Stimulated activated CD4-positive, alpha-beta T cell treated with anti-CD3 and anti-CD28 coated beads, Interleukin-12 subunit alpha, Interleukin-12 subunit beta, amount 100 ng/mL, for 24 hours (primary cell): ENCODE data around the gene MYH4.

Experiments
- DNase-seq, 2 experiments: peaks; one replicate each; pipeline ENCODE4 v3.0.0-alpha.2; 2020; ENCODE audit warnings: low read depth in 2 of 2

The MYH4 gene

GRCh38 chr17:10421900-10422542, 47.3 kb downstream of the MYH4 start, which contains the start of gene MYH8:
TSS of gene MYH8 (minus strand) at chr17:10421950. CDS start at chr17:10420227, 1,723 bp downstream.
- DNase-seq = no peak

DNA sequence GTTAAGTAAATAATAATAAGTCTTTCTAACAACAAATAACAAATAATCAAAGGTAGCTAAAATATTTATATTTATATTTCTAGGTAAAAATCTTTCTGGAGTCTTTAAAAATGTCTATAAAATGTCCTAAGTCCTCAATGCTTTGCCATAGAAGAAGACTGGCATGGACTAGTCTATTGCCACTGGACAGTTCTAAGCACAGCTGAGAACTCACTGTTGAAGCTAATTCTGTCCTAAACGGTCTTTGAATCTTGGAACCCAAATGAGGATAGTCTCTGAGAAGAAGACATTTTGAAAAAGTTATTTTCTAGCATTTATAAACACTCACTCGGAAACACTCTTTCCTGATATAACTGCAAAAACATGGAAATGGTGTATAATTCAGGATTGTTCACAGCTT, 48.1 kb downstream of the MYH4 start:
- DNase-seq = no peak

DNA sequence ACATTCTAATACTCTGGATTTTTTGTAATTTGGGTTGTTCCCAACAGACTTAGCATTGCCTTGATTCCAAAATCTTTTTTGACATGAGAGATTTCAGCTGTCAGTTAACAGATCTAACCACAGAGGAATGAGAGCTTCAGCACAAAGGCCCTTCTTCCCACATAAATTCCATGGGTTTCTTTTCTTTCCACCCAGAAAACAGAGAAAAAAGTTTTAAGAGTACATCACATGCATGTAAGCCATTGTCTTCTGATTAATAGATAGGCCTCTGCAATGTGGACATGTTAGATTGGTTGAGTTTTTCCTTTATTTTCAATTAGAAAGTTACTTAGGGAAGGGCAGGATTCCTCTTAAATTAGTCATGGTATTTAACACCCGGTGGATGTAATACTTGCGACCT, 48.5 kb downstream of the MYH4 start:
- no peak for DNase-seq

- no peak for DNase-seq
These were observed 51.9 kb downstream of the MYH4 start for GRCh38 chr17:10417431-10417830.

- no peak for DNase-seq
These were observed 54.2 kb downstream of the MYH4 start for GRCh38 chr17:10415161-10415560.

DNA sequence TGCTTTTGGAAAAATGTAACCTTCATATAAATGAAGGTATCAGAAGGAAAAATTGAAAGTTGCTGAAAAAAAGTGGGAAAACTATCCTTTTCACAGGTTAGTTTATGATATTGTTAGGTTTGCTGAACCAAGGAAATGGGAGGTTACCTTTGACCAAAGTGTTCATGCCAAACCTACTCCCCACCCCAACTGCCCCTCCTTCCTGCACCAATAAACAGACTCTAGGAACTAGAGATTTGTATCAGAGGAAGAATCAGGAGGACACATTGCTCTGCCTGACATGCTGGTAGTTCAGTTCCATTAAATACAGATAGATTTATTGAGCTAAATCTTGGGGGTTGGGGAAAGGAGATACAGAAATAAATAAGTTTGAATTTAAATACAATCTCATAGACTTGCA, 65.8 kb downstream of the MYH4 start:
- no peak for DNase-seq

DNA sequence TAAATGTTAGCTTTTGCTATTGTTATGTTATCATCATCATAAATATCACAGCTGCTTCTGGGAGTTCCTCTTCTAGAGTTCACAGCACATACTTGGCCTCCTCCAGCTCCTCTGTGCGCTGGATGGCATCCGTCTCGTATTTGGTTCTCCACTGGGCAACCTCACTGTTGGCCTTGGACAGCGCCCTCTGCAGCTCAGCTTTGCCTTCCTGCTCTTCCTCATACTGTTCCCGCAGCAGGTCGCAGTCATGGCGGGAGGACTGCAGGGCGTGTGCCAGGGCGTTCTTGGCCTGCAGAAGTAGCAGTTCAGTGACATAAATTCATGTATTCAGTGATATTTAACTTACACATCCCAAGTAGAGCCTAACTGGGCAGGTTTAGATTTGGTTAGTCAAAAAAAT, 71.0 kb downstream of the MYH4 start:
- DNase-seq = no peak

GRCh38 chr17:10396524-10397163, 72.7 kb downstream of the MYH4 start:
- no peak for DNase-seq

DNA sequence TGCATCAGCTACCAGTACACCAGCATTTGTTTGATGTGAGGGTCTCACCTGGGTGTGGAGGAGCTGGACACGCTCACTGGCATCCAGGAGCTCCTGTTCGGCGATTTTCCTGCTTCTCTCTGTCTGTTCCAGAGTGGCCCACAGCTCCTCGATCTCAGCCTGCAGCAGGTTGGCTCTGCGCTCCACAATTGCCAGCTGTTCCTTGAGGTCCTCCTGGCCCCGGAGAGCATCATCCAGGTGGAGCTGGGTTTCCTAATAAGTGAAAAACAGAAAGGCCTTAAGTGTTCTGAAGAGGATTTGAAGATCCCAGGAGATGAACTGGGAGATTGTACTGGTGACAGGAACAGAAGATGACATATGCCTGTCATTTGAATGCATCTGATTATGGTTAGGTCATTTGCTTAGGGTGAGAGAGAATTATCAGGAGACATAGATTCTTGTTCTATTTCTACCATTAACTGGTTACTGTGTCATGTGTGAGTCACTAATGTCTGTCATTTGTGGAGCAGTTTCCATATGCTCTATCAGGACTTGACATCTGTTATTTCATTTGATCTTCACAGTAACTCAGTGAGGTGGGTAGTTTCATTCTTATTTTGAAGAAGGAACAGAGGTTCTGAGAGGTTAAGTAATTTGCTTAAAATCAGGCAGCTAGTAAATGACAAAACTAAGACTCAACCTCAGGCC, 75.0 kb downstream of the MYH4 start:
- DNase-seq = no peak
